OCI-LY3 (cell line): Measurements from ENCODE around the gene RBCK1.

Experiments used
- H2AFZ ChIP-seq: fragments of 200-600, 300-600 bp; shearing (Covaris generic); 2 replicates; pipeline ENCODE4 v1.6.0; 2014; ENCODE audit warnings: antibody characterized with exemption, low read depth, low read length
- H3K27ac ChIP-seq: fragments of 200-600, 300-600 bp; sonication (generic); 2 replicates; pipeline ENCODE4 v1.5.1; 2014; ENCODE audit warnings: mild to moderate bottlenecking, low read length, moderate library complexity, mixed read lengths
- H3K27me3 ChIP-seq: fragments of 200-600, 300-600 bp; sonication (generic); 2 replicates; pipeline ENCODE4 v1.6.1; 2014; ENCODE audit warnings: low read depth, low read length, mixed read lengths
- H3K36me3 ChIP-seq: fragments of 200-600, 300-600 bp; sonication (generic); replicated peaks from 2 replicates; pipeline ENCODE3; 2014; ENCODE audit warnings: low read depth, low read length, mixed read lengths
- H3K4me1 ChIP-seq: fragments of 300-600, 200-600 bp; sonication (generic); 2 replicates; pipeline ENCODE4 v1.6.1; 2014; ENCODE audit warnings: low read length, mixed read lengths
- H3K4me2 ChIP-seq: fragments of 200-600, 300-600 bp; sonication (generic); 2 replicates; pipeline ENCODE4 v1.6.1; 2014; ENCODE audit warnings: low read length, mixed read lengths
- H3K4me3 ChIP-seq: fragments of 300-600, 200-600 bp; sonication (generic); 2 replicates; pipeline ENCODE4 v1.5.1; 2014; ENCODE audit warnings: antibody characterized with exemption, mild to moderate bottlenecking, low read length, moderate library complexity
- H3K79me2 ChIP-seq: fragments of 300-600, 200-600 bp; shearing (Covaris generic); 2 replicates; pipeline ENCODE4 v1.6.1; 2014; ENCODE audit warnings: mild to moderate bottlenecking, low read length, mixed read lengths
- H3K9ac ChIP-seq: fragments of 300-600, 200-600 bp; shearing (Covaris generic); 2 replicates; pipeline ENCODE4 v1.6.0; 2014; ENCODE audit warnings: mild to moderate bottlenecking, low read length, moderate library complexity
- H3K9me3 ChIP-seq: fragments of 200-600, 300-600 bp; shearing (Covaris generic); 2 replicates; pipeline ENCODE4 v1.6.1; 2014; ENCODE audit warnings: low read length, mixed read lengths; ENCODE audit not compliant: insufficient read depth
- H4K20me1 ChIP-seq: fragments of 200-600, 300-600 bp; sonication (generic); 2 replicates; pipeline ENCODE4 v1.6.1; 2016; ENCODE audit warnings: low read length, mixed read lengths; ENCODE audit not compliant: insufficient read depth
- EZH2phosphoT487 ChIP-seq: fragments of 200-600 bp; shearing (Covaris generic); IDR thresholded peaks from 2 replicates; pipeline ENCODE4 v1.6.1; 2018; ENCODE audit warnings: antibody characterized with exemption, mixed run types, low read depth
- TF ChIP-seq, protein P1 (sequence below): fragments of 200-600, 300-600 bp; sonication (generic); IDR thresholded peaks from 2 replicates; pipeline ENCODE4 v1.5.1; 2014; ENCODE audit warnings: antibody characterized with exemption, low read length, low read depth

Gene RBCK1

DNA sequence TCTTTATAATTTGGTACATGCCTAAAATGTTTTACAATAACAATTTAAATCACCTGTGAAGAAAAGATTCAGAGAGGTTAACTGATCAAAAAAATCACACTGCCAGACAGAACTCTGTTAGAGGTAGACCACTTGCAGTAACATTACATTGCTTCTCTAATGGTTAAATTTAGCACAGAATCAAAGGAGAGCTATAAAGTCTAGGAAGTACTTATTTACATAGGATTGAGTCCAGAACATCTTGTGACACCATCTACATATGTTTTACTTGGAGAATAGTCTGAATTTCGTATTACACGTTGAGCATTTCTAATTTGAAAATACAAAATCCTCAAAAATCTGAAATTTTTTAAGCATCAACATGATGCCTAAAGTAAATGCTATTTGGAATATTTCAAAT lies 71.4 kb downstream of the RBCK1 start:
- H3K4me3 ChIP-seq, result no peak overlapping the region
- no peak overlapping the region for H2AFZ ChIP-seq
- TF ChIP-seq, protein P1, sequence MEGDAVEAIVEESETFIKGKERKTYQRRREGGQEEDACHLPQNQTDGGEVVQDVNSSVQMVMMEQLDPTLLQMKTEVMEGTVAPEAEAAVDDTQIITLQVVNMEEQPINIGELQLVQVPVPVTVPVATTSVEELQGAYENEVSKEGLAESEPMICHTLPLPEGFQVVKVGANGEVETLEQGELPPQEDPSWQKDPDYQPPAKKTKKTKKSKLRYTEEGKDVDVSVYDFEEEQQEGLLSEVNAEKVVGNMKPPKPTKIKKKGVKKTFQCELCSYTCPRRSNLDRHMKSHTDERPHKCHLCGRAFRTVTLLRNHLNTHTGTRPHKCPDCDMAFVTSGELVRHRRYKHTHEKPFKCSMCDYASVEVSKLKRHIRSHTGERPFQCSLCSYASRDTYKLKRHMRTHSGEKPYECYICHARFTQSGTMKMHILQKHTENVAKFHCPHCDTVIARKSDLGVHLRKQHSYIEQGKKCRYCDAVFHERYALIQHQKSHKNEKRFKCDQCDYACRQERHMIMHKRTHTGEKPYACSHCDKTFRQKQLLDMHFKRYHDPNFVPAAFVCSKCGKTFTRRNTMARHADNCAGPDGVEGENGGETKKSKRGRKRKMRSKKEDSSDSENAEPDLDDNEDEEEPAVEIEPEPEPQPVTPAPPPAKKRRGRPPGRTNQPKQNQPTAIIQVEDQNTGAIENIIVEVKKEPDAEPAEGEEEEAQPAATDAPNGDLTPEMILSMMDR, result no peak
- TF ChIP-seq EZH2phosphoT487, result no peak
- H3K27ac ChIP-seq, result no peak overlapping the region
- H3K27me3 ChIP-seq, result no peaks in the 10 kb centered on the region
- no peaks in the 10 kb centered on the region for H3K79me2 ChIP-seq
- peaks cover 58% of the 10 kb centered on the region for H3K36me3 ChIP-seq
- no peak overlapping the region for H3K9ac ChIP-seq
- peaks cover 4% of the 10 kb centered on the region for H4K20me1 ChIP-seq
- no peaks in the 10 kb centered on the region for H3K9me3 ChIP-seq
- no peak overlapping the region for H3K4me2 ChIP-seq
- no peaks in the 10 kb centered on the region for H3K4me1 ChIP-seq

DNA sequence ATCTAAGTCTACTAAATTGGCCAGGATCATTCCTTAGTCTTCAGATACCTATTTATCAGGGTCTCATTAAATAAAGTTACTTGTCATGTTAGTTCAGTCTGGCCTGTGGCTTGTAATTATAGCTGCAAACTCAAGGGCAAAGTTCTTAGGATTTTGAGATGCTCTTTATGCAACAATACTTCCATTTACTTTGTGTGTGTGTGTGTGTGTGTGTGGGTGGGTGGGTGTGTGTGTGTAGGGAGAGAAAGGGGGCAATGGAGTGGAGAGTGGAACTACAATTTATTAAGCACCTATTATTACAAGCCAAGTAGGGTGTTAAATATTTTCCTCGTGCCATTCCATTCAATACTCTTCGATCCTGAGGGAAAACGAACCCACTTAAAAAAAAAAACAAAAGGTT lies 71.9 kb downstream of the RBCK1 start:
- Histone ChIP-seq H3K9ac (no peak overlapping the region), H2AFZ (no peak overlapping the region), H3K4me1 (no peaks in the 10 kb centered on the region), H3K79me2 (no peaks in the 10 kb centered on the region), H3K4me3 (no peak overlapping the region), H3K36me3 (peaks cover 59% of the 10 kb centered on the region), H3K9me3 (no peaks in the 10 kb centered on the region), H3K27ac (no peak overlapping the region), H4K20me1 (peaks cover 4% of the 10 kb centered on the region), H3K27me3 (no peaks in the 10 kb centered on the region), H3K4me2 (no peak overlapping the region)
- TF ChIP-seq EZH2phosphoT487, result no peak
- TF ChIP-seq, protein P1, result no peak

DNA sequence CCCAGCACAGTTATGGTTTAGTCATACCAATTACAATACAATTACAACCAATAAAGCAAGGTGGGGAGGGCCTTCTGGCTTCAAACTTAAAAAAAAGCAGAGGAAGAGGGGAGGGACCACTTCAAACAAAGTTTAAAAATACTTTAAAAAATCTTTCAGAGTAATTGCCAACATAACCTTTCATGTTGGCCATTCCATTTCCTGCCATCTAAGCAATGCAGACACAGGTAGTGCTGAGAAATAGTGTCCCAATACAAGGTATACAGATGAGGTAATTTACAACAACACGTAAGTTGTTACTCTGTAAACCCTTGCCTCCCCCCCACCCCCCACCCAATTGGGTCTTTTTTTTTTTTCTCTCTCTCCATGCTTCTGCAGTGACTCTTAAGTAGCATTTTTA lies 73.1 kb downstream of the RBCK1 start:
- H3K4me1 ChIP-seq, result no peaks in the 10 kb centered on the region

More for the DNA sequence above, 73.1 kb downstream of the RBCK1 start:
- Histone ChIP-seq H3K9ac (no peak overlapping the region), H3K4me3 (no peak overlapping the region), H3K4me2 (no peak overlapping the region), H3K79me2 (no peaks in the 10 kb centered on the region), H4K20me1 (peaks cover 4% of the 10 kb centered on the region), H3K27me3 (no peaks in the 10 kb centered on the region), H3K27ac (no peak overlapping the region), H3K36me3 (peaks cover 62% of the 10 kb centered on the region), H2AFZ (no peak overlapping the region), H3K9me3 (no peaks in the 10 kb centered on the region)
- TF ChIP-seq EZH2phosphoT487, result no peak
